Thyroid gland (tissue), 4 donors: ENCODE data around the gene LDAH.

ENCODE experiments used
- POLR2A ChIP-seq, 2 donors: fragments of 450-650 bp; IDR thresholded peaks; one replicate each; pipeline ENCODE4 v1.6.1; 2017; ENCODE audit warnings: antibody characterized with exemption in 2 of 2, mild to moderate bottlenecking in 2 of 2, moderate library complexity in 1 of 2
- TF ChIP-seq, protein P1 (sequence below), 6 experiments: fragments of 200-600 bp in 3 of 6; fragments of 450-650 bp in 3 of 6; sonication (generic) in 3 of 6; IDR thresholded peaks; one replicate each; pipeline ENCODE4 v1.5.1; 2016 to 2019; ENCODE audit warnings: antibody characterized with exemption in 6 of 6, mild to moderate bottlenecking in 2 of 6, inconsistent platforms in 1 of 6, moderate library complexity in 1 of 6

DNA sequence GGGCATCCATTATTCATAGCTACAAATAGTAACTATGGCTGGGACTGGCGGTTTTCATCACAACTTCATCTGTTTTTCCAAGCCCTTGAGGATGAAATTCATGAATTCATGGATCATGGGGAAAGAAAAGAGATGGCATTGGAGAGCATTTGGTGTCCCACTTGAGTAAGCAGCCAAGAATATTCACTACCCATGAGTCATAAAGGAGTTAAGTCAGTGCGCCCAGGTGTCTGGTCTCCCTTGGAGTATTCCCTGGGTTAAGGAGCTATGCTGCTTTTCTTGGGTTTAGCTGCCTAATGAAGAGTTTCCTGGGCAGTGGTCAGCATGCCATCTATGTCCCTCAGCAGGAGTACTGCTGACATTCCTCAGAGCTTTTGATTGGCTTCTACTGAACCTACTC lies 21.3 kb upstream of the LDAH start:
- TF ChIP-seq, protein P1, sequence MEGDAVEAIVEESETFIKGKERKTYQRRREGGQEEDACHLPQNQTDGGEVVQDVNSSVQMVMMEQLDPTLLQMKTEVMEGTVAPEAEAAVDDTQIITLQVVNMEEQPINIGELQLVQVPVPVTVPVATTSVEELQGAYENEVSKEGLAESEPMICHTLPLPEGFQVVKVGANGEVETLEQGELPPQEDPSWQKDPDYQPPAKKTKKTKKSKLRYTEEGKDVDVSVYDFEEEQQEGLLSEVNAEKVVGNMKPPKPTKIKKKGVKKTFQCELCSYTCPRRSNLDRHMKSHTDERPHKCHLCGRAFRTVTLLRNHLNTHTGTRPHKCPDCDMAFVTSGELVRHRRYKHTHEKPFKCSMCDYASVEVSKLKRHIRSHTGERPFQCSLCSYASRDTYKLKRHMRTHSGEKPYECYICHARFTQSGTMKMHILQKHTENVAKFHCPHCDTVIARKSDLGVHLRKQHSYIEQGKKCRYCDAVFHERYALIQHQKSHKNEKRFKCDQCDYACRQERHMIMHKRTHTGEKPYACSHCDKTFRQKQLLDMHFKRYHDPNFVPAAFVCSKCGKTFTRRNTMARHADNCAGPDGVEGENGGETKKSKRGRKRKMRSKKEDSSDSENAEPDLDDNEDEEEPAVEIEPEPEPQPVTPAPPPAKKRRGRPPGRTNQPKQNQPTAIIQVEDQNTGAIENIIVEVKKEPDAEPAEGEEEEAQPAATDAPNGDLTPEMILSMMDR (IDR thresholded peaks at IDR 0.05): no peak
- TF ChIP-seq POLR2A (IDR thresholded peaks at IDR 0.05): no peak
